ENCODE data around the gene ABTB2. TPM values are rescaled to one million over a fixed set of nuclear protein-coding genes. Genes with fewer than 3 reads are reported as not detected.

Gene ABTB2
- polyA plus RNA-seq, 2 of the 4 experiments (the other 2 are of a cell fraction): 8.9 to 15.4 TPM

GRCh38 chr11:34114471-34114870 lies 243.3 kb downstream of the ABTB2 start:
- TF ChIP-seq ELK1 (IDR thresholded peaks at IDR 0.05; ENCODE audit: low read depth, low read length) (no peak), BHLHE40 (IDR thresholded peaks at IDR 0.05; ENCODE audit: low read depth, low read length) (no peak), KDM1A (IDR thresholded peaks at IDR 0.05; ENCODE audit: low read depth) (no peak), TP53 (CRISPR knock-in tag; IDR thresholded peaks at IDR 0.05) (no peak), TFCP2L1 (CRISPR knock-in tag; IDR thresholded peaks at IDR 0.05) (no peak), RCOR1 (IDR thresholded peaks at IDR 0.05; ENCODE audit: low read depth, low read length) (no peak), POLR2AphosphoS2 (conservative IDR thresholded peaks at IDR 0.05; ENCODE audit: low read length) (no peak)
- TF ChIP-seq, protein P1, sequence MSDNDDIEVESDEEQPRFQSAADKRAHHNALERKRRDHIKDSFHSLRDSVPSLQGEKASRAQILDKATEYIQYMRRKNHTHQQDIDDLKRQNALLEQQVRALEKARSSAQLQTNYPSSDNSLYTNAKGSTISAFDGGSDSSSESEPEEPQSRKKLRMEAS (IDR thresholded peaks at IDR 0.05): no peak
- ATAC-seq (no peak), FAIRE-seq (no peak), DNase-seq (ENCODE audit: low read depth in 1 of 2, low spot score in 1 of 2) (no peak)
- WGBS (ENCODE audit: missing lambda C conversion rate): 98% methylated on average over 5 of the region's 5 CpGs
- no peak overlapping the region for H3K4me2 ChIP-seq
- no peak overlapping the region for H3K4me3 ChIP-seq
- POLR2A ChIA-PET: interaction anchor here (0.6 kb wide), 1 partner anchor 8 kb away, joined by 3 read pairs; no protein-coding TSS in a partner anchor
- no peaks in the 10 kb centered on the region for H3K9me3 ChIP-seq
- H3K27ac ChIP-seq: no peak overlapping the region
- CTCF ChIA-PET: interaction anchor here (0.6 kb wide), 1 partner anchor 140 kb away, joined by 3 read pairs; no protein-coding TSS in a partner anchor
- no peaks in the 10 kb centered on the region for H3K4me1 ChIP-seq

GRCh38 chr11:34114014-34114413 lies 243.8 kb downstream of the ABTB2 start:
- Histone ChIP-seq H3K4me3 (no peak overlapping the region), H3K4me2 (no peak overlapping the region), H3K4me1 (no peaks in the 10 kb centered on the region), H3K9me3 (no peaks in the 10 kb centered on the region), H3K27ac (no peak overlapping the region)
- WGBS (ENCODE audit: missing lambda C conversion rate): 97% methylated on average over 2 of the region's 2 CpGs
- no peak for FAIRE-seq
- DNase-seq (ENCODE audit: low read depth in 1 of 2, low spot score in 1 of 2): no peak
- TF ChIP-seq CHD4 (IDR thresholded peaks at IDR 0.05; ENCODE audit: borderline replicate concordance): no peak
- TF ChIP-seq KDM1A (IDR thresholded peaks at IDR 0.05; ENCODE audit: low read depth): no peak
- no peak for TF ChIP-seq BHLHE40 (IDR thresholded peaks at IDR 0.05; ENCODE audit: low read depth, low read length)
- no peak for TF ChIP-seq BCL3 (IDR thresholded peaks at IDR 0.05)
- TF ChIP-seq NR3C1 (IDR thresholded peaks at IDR 0.05): no peak
- TF ChIP-seq SREBF2 (IDR thresholded peaks at IDR 0.05): no peak
- TF ChIP-seq TP53 (CRISPR knock-in tag; IDR thresholded peaks at IDR 0.05): no peak
- TF ChIP-seq HOXA7 (CRISPR knock-in tag; IDR thresholded peaks at IDR 0.05): no peak
- TF ChIP-seq RNF2 (IDR thresholded peaks at IDR 0.05; ENCODE audit: borderline replicate concordance, low read depth): no peak
- TF ChIP-seq HES2 (IDR thresholded peaks at IDR 0.05): no peak
- TF ChIP-seq, protein P2, sequence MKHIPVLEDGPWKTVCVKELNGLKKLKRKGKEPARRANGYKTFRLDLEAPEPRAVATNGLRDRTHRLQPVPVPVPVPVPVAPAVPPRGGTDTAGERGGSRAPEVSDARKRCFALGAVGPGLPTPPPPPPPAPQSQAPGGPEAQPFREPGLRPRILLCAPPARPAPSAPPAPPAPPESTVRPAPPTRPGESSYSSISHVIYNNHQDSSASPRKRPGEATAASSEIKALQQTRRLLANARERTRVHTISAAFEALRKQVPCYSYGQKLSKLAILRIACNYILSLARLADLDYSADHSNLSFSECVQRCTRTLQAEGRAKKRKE (CRISPR knock-in tag; IDR thresholded peaks at IDR 0.05; ENCODE audit: low read depth): no peak
- TF ChIP-seq NPAS2 (CRISPR knock-in tag; IDR thresholded peaks at IDR 0.05; ENCODE audit: borderline replicate concordance): no peak
- TF ChIP-seq HEYL (CRISPR knock-in tag; IDR thresholded peaks at IDR 0.05): no peak
- no peak for TF ChIP-seq ZFP36 (IDR thresholded peaks at IDR 0.05; ENCODE audit: borderline replicate concordance, partially characterized antibody)
- TF ChIP-seq MYC (IDR thresholded peaks at IDR 0.05; ENCODE audit: borderline replicate concordance, low read length): no peak
- ATAC-seq: no peak
- ChIA-PET POLR2A (no interaction called here), CTCF (interaction anchor here (0.6 kb wide), 1 partner anchor 140 kb away, joined by 3 read pairs; no protein-coding TSS in a partner anchor)

Data from A549 (cell line).